ENCODE measurements around the gene SPDYE4.

- TF ChIP-seq GATA3 (IDR thresholded peaks at IDR 0.05; ENCODE audit: low read depth, low read length): no peak
- no peak for TF ChIP-seq GATA2 (IDR thresholded peaks at IDR 0.05; ENCODE audit: low read depth, low read length)
Measured at GRCh38 chr17:8766731-8767130, 8.4 kb upstream of the SPDYE4 start.
